Brain microvascular endothelial cell (primary cell): ENCODE results near the gene ZFYVE19.

ENCODE experiments used
- DNase-seq: peaks from one replicate; pipeline ENCODE4 v3.0.0-alpha.2; 2020
- H3K27ac ChIP-seq: fragments of 250-450 bp; sonication (Bioruptor Pico); 2 replicates; pipeline ENCODE4 v1.5.1; 2020; ENCODE audit warnings: mild to moderate bottlenecking, moderate library complexity
- H3K27me3 ChIP-seq: fragments of 250-450 bp; sonication (Bioruptor Pico); replicated peaks from 2 replicates; pipeline ENCODE4 v1.5.1; 2020; ENCODE audit warnings: mild to moderate bottlenecking
- H3K36me3 ChIP-seq: fragments of 250-450 bp; sonication (Bioruptor Pico); replicated peaks from 2 replicates; pipeline ENCODE4 v1.5.1; 2020; ENCODE audit warnings: mild to moderate bottlenecking
- H3K4me3 ChIP-seq: 2 replicates; pipeline ENCODE4 v1.5.1; 2011; ENCODE audit warnings: low read depth, mild to moderate bottlenecking, control low read depth, low read length, moderate library complexity
- CTCF ChIP-seq: IDR thresholded peaks from 2 replicates; pipeline ENCODE4 v1.5.1; 2011; ENCODE audit warnings: low read depth, mild to moderate bottlenecking, moderate library complexity, low read length, control low read depth, inconsistent platforms; ENCODE audit errors: missing control alignments
- in situ Hi-C: cut with HindIII; loops from 2 replicates; pipeline ENCODE4 v1.10.0; 2017; ENCODE audit warnings: low sequenced_read_pairs, low pct_ligation_motif_present

Gene ZFYVE19

GRCh38 chr15:40815042-40815698, 8.3 kb downstream of the ZFYVE19 start:
- no peak for DNase-seq
- no peak for TF ChIP-seq CTCF
- no peaks in the 10 kb centered on the region for H3K27me3 ChIP-seq
- no peak overlapping the region for H3K4me3 ChIP-seq
- in situ Hi-C loops, result no loop called here
- no peak overlapping the region for H3K27ac ChIP-seq
- peaks cover 9% of the 10 kb centered on the region for H3K36me3 ChIP-seq

GRCh38 chr15:40819048-40819447, 12.2 kb downstream of the ZFYVE19 start:
- in situ Hi-C loops, result no loop called here
- no peaks in the 10 kb centered on the region for H3K27me3 ChIP-seq
- no peaks in the 10 kb centered on the region for H3K36me3 ChIP-seq
- H3K27ac ChIP-seq, result no peak overlapping the region
- H3K4me3 ChIP-seq, result no peak overlapping the region
- DNase-seq, result no peak
- no peak for TF ChIP-seq CTCF

- Histone ChIP-seq H3K36me3 (no peaks in the 10 kb centered on the region), H3K27ac (no peak overlapping the region), H3K27me3 (no peaks in the 10 kb centered on the region), H3K4me3 (no peak overlapping the region)
- in situ Hi-C loops, result no loop called here
- DNase-seq, result no peak
- no peak for TF ChIP-seq CTCF
Observed at GRCh38 chr15:40821195-40821594, 14.3 kb downstream of the ZFYVE19 start.

- Histone ChIP-seq H3K27me3 (no peaks in the 10 kb centered on the region), H3K27ac (no peak overlapping the region), H3K36me3 (no peaks in the 10 kb centered on the region), H3K4me3 (no peak overlapping the region)
- DNase-seq, result no peak
- no peak for TF ChIP-seq CTCF
- in situ Hi-C loops, result no loop called here
Observed at GRCh38 chr15:40823572-40824343, 16.9 kb downstream of the ZFYVE19 start.

GRCh38 chr15:40825661-40826422, 19.0 kb downstream of the ZFYVE19 start:
- H3K4me3 ChIP-seq, result no peak overlapping the region
- no peaks in the 10 kb centered on the region for H3K36me3 ChIP-seq
- no peaks in the 10 kb centered on the region for H3K27me3 ChIP-seq
- no peak overlapping the region for H3K27ac ChIP-seq
- TF ChIP-seq CTCF, result no peak
- in situ Hi-C loops, result no loop called here
- no peak for DNase-seq
